ACC112 (cell line): ENCODE data around the gene SECISBP2L.

Experiments
- H2AFZ ChIP-seq: fragments of 200-600 bp; sonication (generic); one replicate; pipeline ENCODE4 v1.6.0; 2017; ENCODE audit warnings: antibody characterized with exemption, low read length; ENCODE audit not compliant: unreplicated experiment
- H3K27ac ChIP-seq: fragments of 200-600 bp; sonication (generic); 2 replicates; pipeline ENCODE4 v1.5.1; 2014; ENCODE audit warnings: low read depth, mild to moderate bottlenecking, antibody characterized with exemption, low read length, moderate library complexity
- H3K27me3 ChIP-seq: fragments of 200-600 bp; sonication (generic); 2 replicates; pipeline ENCODE4 v1.6.1; 2014; ENCODE audit warnings: mild to moderate bottlenecking, antibody characterized with exemption, low read length, moderate library complexity, mixed read lengths; ENCODE audit not compliant: insufficient read depth
- H3K36me3 ChIP-seq: fragments of 200-600 bp; sonication (generic); 2 replicates; pipeline ENCODE4 v1.6.1; 2016; ENCODE audit warnings: mild to moderate bottlenecking, antibody characterized with exemption, low read length, moderate library complexity, mixed read lengths; ENCODE audit not compliant: insufficient read depth
- H3K4me1 ChIP-seq: fragments of 200-600 bp; sonication (generic); one replicate; pipeline ENCODE4 v1.6.1; 2016; ENCODE audit warnings: low read length, mixed read lengths; ENCODE audit not compliant: insufficient read depth, unreplicated experiment, control insufficient read depth
- H3K4me3 ChIP-seq: fragments of 200-600 bp; sonication (generic); 2 replicates; pipeline ENCODE4 v1.5.1; 2014; ENCODE audit warnings: mild to moderate bottlenecking, low read depth, low read length
- H3K79me2 ChIP-seq: fragments of 200-600 bp; sonication (generic); one replicate; pipeline ENCODE4 v1.6.0; 2016; ENCODE audit warnings: low read length; ENCODE audit not compliant: control insufficient read depth, unreplicated experiment, insufficient read depth

Gene SECISBP2L

DNA sequence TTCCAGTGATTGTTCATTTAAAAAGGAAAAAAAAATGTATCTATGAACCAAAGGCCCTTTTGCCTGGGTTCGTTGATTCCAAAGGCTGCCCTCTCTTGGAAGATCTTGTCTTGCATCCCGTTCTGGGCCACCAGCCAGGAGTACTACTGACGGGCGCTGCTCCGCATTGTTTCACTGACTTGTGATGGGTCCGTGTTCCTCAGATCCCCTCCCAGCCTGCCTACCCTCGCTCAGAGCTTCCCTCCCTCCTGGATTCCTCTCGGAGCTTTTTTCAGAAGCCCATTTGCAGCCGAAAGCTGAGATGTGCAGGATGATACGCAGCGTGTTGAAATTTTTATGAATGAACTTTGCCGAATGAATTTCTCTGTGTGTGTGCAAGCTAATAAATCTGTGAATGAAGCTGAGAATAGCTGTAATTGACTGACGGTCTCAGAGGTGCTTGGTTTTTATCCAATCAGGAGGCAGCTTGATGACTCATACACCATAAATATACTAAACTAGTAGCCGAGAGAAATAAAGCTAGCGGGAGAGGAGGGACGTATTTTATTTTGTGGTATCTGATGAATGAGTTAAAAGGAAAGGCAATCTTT lies 82.6 kb downstream of the SECISBP2L start, which contains the start of gene SHC4:
Gene SHC4 (minus strand): TSS at position 396 of the 590 bp plus-strand sequence. CDS start 904 bp downstream, outside the sequence.
- H3K79me2 ChIP-seq: no peaks in the 10 kb centered on the region
- H2AFZ ChIP-seq: peak within 1 kb of the TSS; percentile 86
- peak within 1 kb of the TSS; percentile 85 for H3K4me3 ChIP-seq
- H3K36me3 ChIP-seq: no peaks in the 10 kb centered on the region
- peaks cover 12% of the 10 kb centered on the region for H3K4me1 ChIP-seq
- H3K27ac ChIP-seq: peak within 1 kb of the TSS; percentile 33; the same call in 1 of the 2 replicates
- no peaks in the 10 kb centered on the region for H3K27me3 ChIP-seq

- peaks cover 12% of the 10 kb centered on the region for H3K4me1 ChIP-seq
- H3K27ac ChIP-seq: no peak overlapping the region
- no peaks in the 10 kb centered on the region for H3K79me2 ChIP-seq
- no peaks in the 10 kb centered on the region for H3K36me3 ChIP-seq
- peak overlapping the region; percentile 85 for H3K4me3 ChIP-seq
- H3K27me3 ChIP-seq: no peaks in the 10 kb centered on the region
- peak overlapping the region; percentile 86 for H2AFZ ChIP-seq
Measured at GRCh38 chr15:48962662-48963523, 83.4 kb downstream of the SECISBP2L start.

DNA sequence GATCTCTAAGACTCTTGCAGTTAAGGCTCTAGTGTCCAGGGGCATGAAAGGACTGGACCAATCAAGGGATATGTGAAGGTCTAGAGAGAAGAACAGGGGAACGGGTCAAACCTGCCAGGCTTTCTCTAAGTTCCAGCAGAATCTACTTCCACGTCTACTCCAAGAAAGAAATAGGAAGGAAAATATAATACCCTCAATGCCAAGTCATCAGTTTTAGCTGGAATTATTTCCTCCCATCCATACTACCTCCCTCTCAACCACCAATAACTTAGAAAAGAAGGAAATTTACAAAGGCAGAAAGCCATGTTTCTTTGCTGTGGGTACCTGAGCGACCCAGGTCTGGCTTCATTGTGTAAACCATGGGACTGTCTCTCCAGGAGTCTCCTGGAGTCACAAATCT lies 90.3 kb downstream of the SECISBP2L start:
- H3K27ac ChIP-seq: no peak overlapping the region

DNA sequence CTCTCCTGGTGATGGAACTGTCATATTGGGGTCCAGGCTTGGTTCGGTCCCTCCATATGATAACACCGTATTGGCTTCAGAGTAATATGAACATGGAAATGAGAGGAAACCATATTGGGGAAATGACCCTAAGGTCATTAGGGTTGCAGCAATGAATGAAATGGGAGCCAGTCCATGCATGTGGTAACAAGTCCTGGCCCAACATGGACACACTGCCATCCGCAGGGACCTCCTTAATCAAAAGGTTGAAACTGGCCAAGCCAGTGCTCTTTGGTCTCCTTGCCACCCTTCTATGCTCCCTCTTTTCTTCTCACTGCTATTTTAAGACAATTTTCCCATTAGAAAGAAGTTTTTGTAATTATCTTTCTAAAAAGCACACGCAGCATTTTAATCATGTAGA lies 90.9 kb downstream of the SECISBP2L start:
- Histone ChIP-seq H3K79me2 (no peaks in the 10 kb centered on the region), H3K27me3 (no peaks in the 10 kb centered on the region), H3K27ac (no peak overlapping the region), H3K4me3 (no peak overlapping the region), H3K4me1 (no peaks in the 10 kb centered on the region), H2AFZ (no peak overlapping the region), H3K36me3 (no peaks in the 10 kb centered on the region)

More for the DNA sequence above, 90.3 kb downstream of the SECISBP2L start:
- no peak overlapping the region for H2AFZ ChIP-seq
- no peaks in the 10 kb centered on the region for H3K27me3 ChIP-seq
- H3K4me3 ChIP-seq: no peak overlapping the region
- H3K4me1 ChIP-seq: no peaks in the 10 kb centered on the region
- no peaks in the 10 kb centered on the region for H3K79me2 ChIP-seq
- no peaks in the 10 kb centered on the region for H3K36me3 ChIP-seq

DNA sequence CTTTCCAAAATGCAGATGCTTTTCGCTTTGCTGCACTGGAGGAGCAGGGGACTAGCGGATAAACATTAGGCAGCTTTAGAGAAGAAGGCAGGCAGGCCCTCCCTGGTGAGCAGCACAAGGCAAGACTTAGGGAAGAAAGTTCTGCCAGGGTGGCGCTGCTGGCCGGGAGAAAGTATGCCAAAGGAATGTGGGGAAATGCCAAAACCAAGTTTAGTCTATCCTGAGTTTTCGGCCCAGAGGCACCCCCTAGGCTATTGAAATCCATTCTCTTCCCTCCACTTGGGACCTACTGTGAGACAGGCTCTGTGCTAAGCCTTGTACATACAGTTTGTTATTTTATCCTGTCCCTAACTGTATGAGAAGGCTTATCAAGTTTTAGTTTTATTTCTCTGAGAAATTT lies 91.7 kb downstream of the SECISBP2L start:
- no peak overlapping the region for H3K27ac ChIP-seq
- H2AFZ ChIP-seq: no peak overlapping the region
- no peaks in the 10 kb centered on the region for H3K79me2 ChIP-seq

DNA sequence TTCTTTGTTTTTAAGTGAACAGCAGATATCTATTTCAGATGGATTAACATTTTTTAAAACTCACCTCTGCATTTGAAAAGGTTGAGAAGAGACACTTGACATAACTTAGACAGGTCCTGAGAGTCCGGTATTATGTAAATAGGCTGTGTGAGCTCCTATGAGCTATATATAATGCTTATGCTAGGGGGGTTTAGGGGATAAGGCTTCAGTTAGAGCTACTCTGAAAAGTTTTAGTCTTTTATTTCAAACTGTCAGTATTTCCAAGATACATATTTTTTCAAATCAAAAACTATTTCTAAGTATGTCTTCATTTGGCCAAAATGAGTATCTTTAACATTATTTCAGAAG lies 99.4 kb downstream of the SECISBP2L start:
- no peaks in the 10 kb centered on the region for H3K27me3 ChIP-seq
- no peak overlapping the region for H3K27ac ChIP-seq
- no peaks in the 10 kb centered on the region for H3K36me3 ChIP-seq
- no peaks in the 10 kb centered on the region for H3K79me2 ChIP-seq
- H3K4me1 ChIP-seq: peaks cover 15% of the 10 kb centered on the region
- no peak overlapping the region for H3K4me3 ChIP-seq
- no peak overlapping the region for H2AFZ ChIP-seq

More for the DNA sequence above, 91.7 kb downstream of the SECISBP2L start:
- no peak overlapping the region for H3K4me3 ChIP-seq
- H3K27me3 ChIP-seq: no peaks in the 10 kb centered on the region
- no peaks in the 10 kb centered on the region for H3K36me3 ChIP-seq
- no peaks in the 10 kb centered on the region for H3K4me1 ChIP-seq

GRCh38 chr15:48946074-48946839 lies 100.0 kb downstream of the SECISBP2L start:
- H2AFZ ChIP-seq: peak overlapping the region; percentile 55
- no peak overlapping the region for H3K4me3 ChIP-seq
- no peaks in the 10 kb centered on the region for H3K27me3 ChIP-seq
- 0 out of 2 replicates have a peak overlapping the region, but pooled peaks have one; percentile 18 for H3K27ac ChIP-seq
- H3K36me3 ChIP-seq: no peaks in the 10 kb centered on the region
- peaks cover 16% of the 10 kb centered on the region for H3K4me1 ChIP-seq
- H3K79me2 ChIP-seq: no peaks in the 10 kb centered on the region

DNA sequence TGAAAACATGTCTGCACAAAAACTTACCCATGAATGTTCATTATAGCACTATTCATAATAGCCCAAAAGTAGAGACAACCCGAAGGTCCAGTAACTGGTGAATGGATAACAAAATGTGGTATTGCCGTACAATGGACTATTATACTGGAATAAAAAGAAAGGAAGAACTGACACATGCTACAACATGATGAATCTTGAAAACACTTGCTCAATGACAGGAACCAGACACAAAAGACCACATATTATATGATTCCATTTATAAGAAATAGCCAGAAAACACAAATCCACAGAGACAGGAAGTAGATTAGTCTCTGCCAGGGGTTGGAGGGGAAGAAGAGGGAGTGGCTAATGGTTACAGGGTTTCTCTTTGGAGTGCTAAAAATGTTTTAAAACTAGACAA lies 100.9 kb downstream of the SECISBP2L start:
- H3K27me3 ChIP-seq: no peaks in the 10 kb centered on the region
- 0 out of 2 replicates have a peak overlapping the region, but pooled peaks have one; percentile 18 for H3K27ac ChIP-seq
- H2AFZ ChIP-seq: peak overlapping the region; percentile 82
- no peaks in the 10 kb centered on the region for H3K36me3 ChIP-seq
- no peak overlapping the region for H3K4me3 ChIP-seq
- H3K79me2 ChIP-seq: no peaks in the 10 kb centered on the region
- H3K4me1 ChIP-seq: peaks cover 24% of the 10 kb centered on the region

DNA sequence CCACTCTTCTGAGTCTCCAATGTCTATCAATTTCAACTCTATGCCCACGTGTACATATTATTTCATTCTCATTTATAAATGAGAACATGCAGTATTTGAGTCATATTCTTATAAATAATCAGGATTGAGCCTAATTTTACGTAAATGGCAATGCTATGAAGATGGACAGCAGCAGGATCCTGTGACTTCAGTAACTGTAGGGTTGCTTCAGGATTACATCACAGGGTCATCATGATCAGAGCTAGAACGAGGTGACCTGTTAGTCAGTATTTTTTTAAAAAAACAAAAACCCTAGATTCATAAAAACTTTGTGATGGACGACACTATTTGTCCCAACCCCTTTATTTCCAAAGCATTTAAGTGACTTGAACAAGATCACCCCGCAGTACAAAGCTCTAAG lies 104.3 kb downstream of the SECISBP2L start:
- Histone ChIP-seq H3K79me2 (no peaks in the 10 kb centered on the region), H3K27ac (no peak overlapping the region)

GRCh38 chr15:48940508-48940907 lies 105.7 kb downstream of the SECISBP2L start:
- Histone ChIP-seq H3K79me2 (no peaks in the 10 kb centered on the region), H3K36me3 (no peaks in the 10 kb centered on the region), H2AFZ (no peak overlapping the region), H3K4me1 (peaks cover 30% of the 10 kb centered on the region), H3K27me3 (no peaks in the 10 kb centered on the region), H3K4me3 (peak overlapping the region; percentile 12; the same call in 1 of the 2 replicates), H3K27ac (peak overlapping the region; percentile 79)

More for the DNA sequence above, 104.3 kb downstream of the SECISBP2L start:
- Histone ChIP-seq H3K4me3 (no peak overlapping the region), H3K4me1 (peaks cover 41% of the 10 kb centered on the region), H3K36me3 (no peaks in the 10 kb centered on the region), H3K27me3 (no peaks in the 10 kb centered on the region), H2AFZ (no peak overlapping the region)
